Heart left ventricle (tissue), 13 donors: ENCODE results near the gene TRUB2.

ENCODE experiments used
- CTCF ChIP-seq, 12 donors: fragments of 200-600 bp; sonication (generic) in 4 of 12; IDR thresholded peaks; one replicate each; pipeline versions ENCODE4 v1.5.0 to v1.8.0; 2018 to 2022; ENCODE audit warnings: antibody characterized with exemption in 12 of 12, mild to moderate bottlenecking in 5 of 12
- POLR2A ChIP-seq, 2 donors: fragments of 450-650 bp; IDR thresholded peaks; one replicate each; pipeline ENCODE4 v1.6.1; 2017; ENCODE audit warnings: antibody characterized with exemption in 2 of 2, mild to moderate bottlenecking in 2 of 2, moderate library complexity in 2 of 2
- donor health status: ischemic (EF 13 %, LVEDD 7.1; RV severe dilation, severe dysfunction).
- donor health status: DM: no; HTN: yes; CAD: no.
- donor health status: DM: no; HTN: no; CAD: no.
- donor health status: ischemic (EF 25% LVEDD 6.9; RV normal size, moderate dysfunction).
- donor health status: ischemic (EF 25% LVEDD 5.7; RV mildly dilated, moderate dysfunction).
- donor health status: ischemic (EF 35%, LVEDD 5.7; RV mildly dilated, moderate dysfunction).
- donor health status: nonischemic (EF 11% LVEDD 7.7; RV severe dilation, severe dysfunction).
- donor health status: DM: yes; HTN: yes; CAD: no.
- donor health status: PGD.
- donor health status: ischemic (EF 29% LVEDD 5.4; RV normal size, mild dysfunction).
- donor health status: nonischemic (EF 23%, LVEDD 6.1; RV moderate dilation, normal function).

DNA sequence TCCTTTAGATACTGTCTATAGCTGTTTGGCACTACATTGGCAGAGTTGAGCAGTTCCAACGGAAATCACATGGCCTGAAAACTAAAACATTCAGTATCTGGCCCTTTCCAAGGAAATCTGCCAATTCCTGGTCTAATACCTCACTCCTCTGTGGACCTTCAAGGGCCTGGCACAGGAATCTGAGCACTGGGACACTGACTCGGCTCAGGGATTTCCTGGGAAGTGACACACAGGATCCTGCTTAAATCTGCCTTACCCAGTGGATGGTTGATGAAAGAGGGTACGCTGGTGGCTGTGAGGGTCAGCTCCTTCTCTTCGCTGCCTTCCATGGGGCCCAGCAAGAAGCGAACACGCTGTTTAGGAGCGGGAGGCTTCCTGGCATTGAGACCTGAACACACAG is 904 bp downstream of the TRUB2 start:
- TF ChIP-seq POLR2A (IDR thresholded peaks at IDR 0.05) (no peak), CTCF (IDR thresholded peaks at IDR 0.05) (no peak)
